ENCODE measurements around the gene PINK1.

DNA sequence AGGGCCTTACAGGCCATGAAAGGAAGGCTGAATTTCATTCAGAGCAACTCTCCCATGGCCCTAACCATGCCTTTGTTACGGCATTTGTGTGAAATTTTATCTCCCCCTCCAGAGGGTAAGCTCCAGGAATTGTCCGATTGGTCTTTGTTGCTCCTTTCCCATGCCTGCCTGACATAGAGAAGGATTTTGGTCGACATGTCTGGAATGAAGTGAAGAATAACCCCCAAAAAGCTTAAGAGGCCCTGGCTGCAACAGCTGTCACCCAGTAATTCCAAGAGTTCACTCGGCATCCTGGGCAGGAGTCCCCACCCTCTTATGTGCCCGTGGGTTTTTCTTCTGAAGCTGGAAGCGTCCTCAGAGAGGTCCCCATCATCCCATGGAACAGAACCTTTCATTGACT is 23.7 kb upstream of the PINK1 start:
- TF ChIP-seq, protein P1, sequence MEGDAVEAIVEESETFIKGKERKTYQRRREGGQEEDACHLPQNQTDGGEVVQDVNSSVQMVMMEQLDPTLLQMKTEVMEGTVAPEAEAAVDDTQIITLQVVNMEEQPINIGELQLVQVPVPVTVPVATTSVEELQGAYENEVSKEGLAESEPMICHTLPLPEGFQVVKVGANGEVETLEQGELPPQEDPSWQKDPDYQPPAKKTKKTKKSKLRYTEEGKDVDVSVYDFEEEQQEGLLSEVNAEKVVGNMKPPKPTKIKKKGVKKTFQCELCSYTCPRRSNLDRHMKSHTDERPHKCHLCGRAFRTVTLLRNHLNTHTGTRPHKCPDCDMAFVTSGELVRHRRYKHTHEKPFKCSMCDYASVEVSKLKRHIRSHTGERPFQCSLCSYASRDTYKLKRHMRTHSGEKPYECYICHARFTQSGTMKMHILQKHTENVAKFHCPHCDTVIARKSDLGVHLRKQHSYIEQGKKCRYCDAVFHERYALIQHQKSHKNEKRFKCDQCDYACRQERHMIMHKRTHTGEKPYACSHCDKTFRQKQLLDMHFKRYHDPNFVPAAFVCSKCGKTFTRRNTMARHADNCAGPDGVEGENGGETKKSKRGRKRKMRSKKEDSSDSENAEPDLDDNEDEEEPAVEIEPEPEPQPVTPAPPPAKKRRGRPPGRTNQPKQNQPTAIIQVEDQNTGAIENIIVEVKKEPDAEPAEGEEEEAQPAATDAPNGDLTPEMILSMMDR (IDR thresholded peaks at IDR 0.05; ENCODE audit: low read length) = no peak
- TF ChIP-seq EZH2 (IDR thresholded peaks at IDR 0.05; ENCODE audit: borderline replicate concordance, low read length) = no peak

Measured in OCI-LY1 (cell line).